WTC11 (cell line): ENCODE data around the gene TFB1M. TPM values are rescaled to one million over a fixed set of nuclear protein-coding genes. Genes with fewer than 3 reads are reported as not detected.

Experiments used
- ATAC-seq: fragments of 200-7000 bp; cut with Tn5 transposase; 2 replicates; pipeline ENCODE4 v1.10.0; 2021; ENCODE audit warnings: mild to moderate bottlenecking, moderate library complexity
- CTCF ChIA-PET: fragments of 300-600 bp; sonication (Branson Sonifier 250); formaldehyde crosslinking; loops from one replicate; lab custom pipeline; 2021; ENCODE audit warnings: antibody characterized with exemption; lab: Charles Lee
- POLR2A ChIA-PET: fragments of 350-600 bp; sonication (Branson Sonifier 250); formaldehyde crosslinking; loops from one replicate; lab custom pipeline; 2021; ENCODE audit warnings: antibody characterized with exemption; lab: Charles Lee
- DNase-seq: peaks from one replicate; pipeline ENCODE4 v3.0.0; 2021; ENCODE audit warnings: low spot score
- H3K27ac Mint-ChIP-seq: 2 replicates; pipeline ENCODE4 v1.8.0; 2021; ENCODE audit warnings: mixed read lengths
- H3K27me3 Mint-ChIP-seq: 2 replicates; pipeline ENCODE4 v1.8.0; 2021; ENCODE audit warnings: low read depth, mild to moderate bottlenecking, moderate library complexity, mixed read lengths
- H3K36me3 Mint-ChIP-seq: 2 replicates; pipeline ENCODE4 v1.8.0; 2021; ENCODE audit warnings: mixed read lengths
- H3K4me1 Mint-ChIP-seq: 2 replicates; pipeline ENCODE4 v1.8.0; 2022; ENCODE audit warnings: mixed read lengths
- H3K4me3 Mint-ChIP-seq: 2 replicates; pipeline ENCODE4 v1.8.0; 2021; ENCODE audit warnings: mild to moderate bottlenecking, moderate library complexity, mixed read lengths
- H3K9me3 Mint-ChIP-seq: 2 replicates; pipeline ENCODE4 v1.8.0; 2021; ENCODE audit warnings: mixed read lengths
- ATF3 ChIP-seq: sonication (generic); formaldehyde crosslinking; conservative IDR thresholded peaks from 2 replicates; pipeline ENCODE4 v1.8.1; 2022; ENCODE audit warnings: mild to moderate bottlenecking, missing genetic modification reagents
- ATF6 ChIP-seq: sonication (generic); formaldehyde crosslinking; IDR thresholded peaks from 2 replicates; pipeline ENCODE4 v1.8.1; 2023; ENCODE audit warnings: mild to moderate bottlenecking, missing genetic modification reagents
- CREB1 ChIP-seq: sonication (generic); formaldehyde crosslinking; IDR thresholded peaks from 2 replicates; pipeline ENCODE4 v1.8.0; 2023; ENCODE audit warnings: mild to moderate bottlenecking, missing genetic modification reagents
- CREM ChIP-seq: sonication (generic); formaldehyde crosslinking; IDR thresholded peaks from 2 replicates; pipeline ENCODE4 v1.8.1; 2022; ENCODE audit warnings: mild to moderate bottlenecking, missing genetic modification reagents, moderate library complexity
- GABPB1 ChIP-seq: sonication (generic); formaldehyde crosslinking; IDR thresholded peaks from 2 replicates; pipeline ENCODE4 v1.8.1; 2023; ENCODE audit warnings: mild to moderate bottlenecking, missing genetic modification reagents
- GTF2I ChIP-seq: fragments of 250-450 bp; sonication (Bioruptor Pico); conservative IDR thresholded peaks from 2 replicates; pipeline ENCODE4 v1.4.0; 2021; ENCODE audit warnings: mild to moderate bottlenecking
- HMGA2 ChIP-seq: fragments of 250-450 bp; sonication (Bioruptor Pico); IDR thresholded peaks from 2 replicates; pipeline ENCODE4 v1.4.0; 2021; ENCODE audit warnings: mild to moderate bottlenecking, moderate library complexity
- KAT7 ChIP-seq: sonication (generic); formaldehyde crosslinking; IDR thresholded peaks from 2 replicates; pipeline ENCODE4 v1.8.1; 2023; ENCODE audit warnings: missing genetic modification reagents, mild to moderate bottlenecking, borderline replicate concordance
- MAX ChIP-seq: sonication (generic); formaldehyde crosslinking; IDR thresholded peaks from 2 replicates; pipeline ENCODE4 v1.8.0; 2022; ENCODE audit warnings: mild to moderate bottlenecking, missing genetic modification reagents
- MLX ChIP-seq: sonication (generic); formaldehyde crosslinking; IDR thresholded peaks from 2 replicates; pipeline ENCODE4 v1.8.1; 2023; ENCODE audit warnings: mild to moderate bottlenecking, missing genetic modification reagents, moderate library complexity
- NFATC4 ChIP-seq: fragments of 250-450 bp; sonication (Bioruptor Pico); IDR thresholded peaks from 2 replicates; pipeline ENCODE4 v1.9.0; 2021; ENCODE audit warnings: mild to moderate bottlenecking
- NR1H2 ChIP-seq: sonication (generic); formaldehyde crosslinking; IDR thresholded peaks from 2 replicates; pipeline ENCODE4 v1.9.0; 2021; ENCODE audit warnings: mild to moderate bottlenecking, moderate library complexity, missing genetic modification reagents
- NR2C2 ChIP-seq: sonication (generic); formaldehyde crosslinking; IDR thresholded peaks from 2 replicates; pipeline ENCODE4 v1.8.0; 2022; ENCODE audit warnings: mild to moderate bottlenecking, missing genetic modification reagents
- PRRX2 ChIP-seq: fragments of 250-450 bp; sonication (Bioruptor Pico); IDR thresholded peaks from 2 replicates; pipeline ENCODE4 v1.8.0; 2021; ENCODE audit warnings: mild to moderate bottlenecking
- RELA ChIP-seq: sonication (generic); formaldehyde crosslinking; IDR thresholded peaks from 2 replicates; pipeline ENCODE4 v1.8.1; 2022; ENCODE audit warnings: missing genetic modification reagents, mild to moderate bottlenecking, borderline replicate concordance
- SMAD3 ChIP-seq: sonication (generic); formaldehyde crosslinking; IDR thresholded peaks from 2 replicates; pipeline ENCODE4 v1.8.0; 2022; ENCODE audit warnings: missing genetic modification reagents, mild to moderate bottlenecking, borderline replicate concordance
- TEAD4 ChIP-seq: sonication (generic); formaldehyde crosslinking; IDR thresholded peaks from 2 replicates; pipeline ENCODE4 v1.8.0; 2022; ENCODE audit warnings: mild to moderate bottlenecking, missing genetic modification reagents
- USF1 ChIP-seq: sonication (generic); formaldehyde crosslinking; IDR thresholded peaks from 2 replicates; pipeline ENCODE4 v1.8.0; 2022; ENCODE audit warnings: mild to moderate bottlenecking, missing genetic modification reagents
- ZNF396 ChIP-seq: fragments of 250-450 bp; sonication (Bioruptor Pico); IDR thresholded peaks from 2 replicates; pipeline ENCODE4 v1.8.0; 2021; ENCODE audit warnings: mild to moderate bottlenecking, moderate library complexity, borderline replicate concordance
- ZNF671 ChIP-seq: fragments of 250-450 bp; sonication (Bioruptor Pico); IDR thresholded peaks from 2 replicates; pipeline ENCODE4 v1.8.0; 2021; ENCODE audit warnings: mild to moderate bottlenecking
- total RNA-seq: library from RNA; stranded (reverse); gene quantifications from 3 replicates; pipeline ENCODE4 v1.2.3, GENCODE V29; 2021
- TF ChIP-seq, protein P1 (sequence below): sonication (generic); formaldehyde crosslinking; IDR thresholded peaks from 2 replicates; pipeline ENCODE4 v1.8.0; 2022; ENCODE audit warnings: mild to moderate bottlenecking, missing genetic modification reagents
- TF ChIP-seq, protein P2 (sequence below): sonication (generic); formaldehyde crosslinking; conservative IDR thresholded peaks from 2 replicates; pipeline ENCODE4 v1.8.1; 2023; ENCODE audit warnings: mild to moderate bottlenecking, low read depth, missing genetic modification reagents, moderate library complexity
- TF ChIP-seq, protein P3 (sequence below): sonication (generic); formaldehyde crosslinking; IDR thresholded peaks from 2 replicates; pipeline ENCODE4 v1.8.1; 2023; ENCODE audit warnings: mild to moderate bottlenecking, missing genetic modification reagents, moderate library complexity
- TF ChIP-seq, protein P4 (sequence below): fragments of 250-450 bp; sonication (Bioruptor Pico); IDR thresholded peaks from 2 replicates; pipeline ENCODE4 v1.9.0; 2021; ENCODE audit warnings: mild to moderate bottlenecking

TFB1M gene
- total RNA-seq, 1 experiment from 2014 or later: 41.8 TPM

- peaks cover 57% of the 10 kb centered on the region for H3K36me3 Mint-ChIP-seq
- ATAC-seq: no peak
These were observed 7.3 kb downstream of the TFB1M start for GRCh38 chr6:155306958-155307357.

GRCh38 chr6:155303361-155303870, 10.9 kb downstream of the TFB1M start:
- POLR2A ChIA-PET: no interaction called here
- DNase-seq: no peak
- peaks cover 55% of the 10 kb centered on the region for H3K36me3 Mint-ChIP-seq
- no peak overlapping the region for H3K4me3 Mint-ChIP-seq
- H3K4me1 Mint-ChIP-seq: peaks cover 19% of the 10 kb centered on the region
- no peaks in the 10 kb centered on the region for H3K27me3 Mint-ChIP-seq
- H3K27ac Mint-ChIP-seq: no peak overlapping the region; the same call in 1 of the 2 replicates
- CTCF ChIA-PET: no interaction called here
- H3K9me3 Mint-ChIP-seq: no peaks in the 10 kb centered on the region
- no peak for ATAC-seq
- TF ChIP-seq NFATC4: no peak
- no peak for TF ChIP-seq TEAD4
- no peak for TF ChIP-seq CREM (CRISPR knock-in tag)
- TF ChIP-seq MLX (CRISPR knock-in tag): no peak
- TF ChIP-seq ZNF671: no peak
- TF ChIP-seq GABPB1: no peak
- no peak for TF ChIP-seq NR2C2 (CRISPR knock-in tag)
- TF ChIP-seq PRRX2: no peak
- TF ChIP-seq USF1: no peak
- TF ChIP-seq, protein P1, sequence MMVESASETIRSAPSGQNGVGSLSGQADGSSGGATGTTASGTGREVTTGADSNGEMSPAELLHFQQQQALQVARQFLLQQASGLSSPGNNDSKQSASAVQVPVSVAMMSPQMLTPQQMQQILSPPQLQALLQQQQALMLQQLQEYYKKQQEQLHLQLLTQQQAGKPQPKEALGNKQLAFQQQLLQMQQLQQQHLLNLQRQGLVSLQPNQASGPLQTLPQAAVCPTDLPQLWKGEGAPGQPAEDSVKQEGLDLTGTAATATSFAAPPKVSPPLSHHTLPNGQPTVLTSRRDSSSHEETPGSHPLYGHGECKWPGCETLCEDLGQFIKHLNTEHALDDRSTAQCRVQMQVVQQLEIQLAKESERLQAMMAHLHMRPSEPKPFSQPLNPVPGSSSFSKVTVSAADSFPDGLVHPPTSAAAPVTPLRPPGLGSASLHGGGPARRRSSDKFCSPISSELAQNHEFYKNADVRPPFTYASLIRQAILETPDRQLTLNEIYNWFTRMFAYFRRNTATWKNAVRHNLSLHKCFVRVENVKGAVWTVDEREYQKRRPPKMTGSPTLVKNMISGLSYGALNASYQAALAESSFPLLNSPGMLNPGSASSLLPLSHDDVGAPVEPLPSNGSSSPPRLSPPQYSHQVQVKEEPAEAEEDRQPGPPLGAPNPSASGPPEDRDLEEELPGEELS (CRISPR knock-in tag): no peak
- TF ChIP-seq NR1H2: no peak
- TF ChIP-seq, protein P2, sequence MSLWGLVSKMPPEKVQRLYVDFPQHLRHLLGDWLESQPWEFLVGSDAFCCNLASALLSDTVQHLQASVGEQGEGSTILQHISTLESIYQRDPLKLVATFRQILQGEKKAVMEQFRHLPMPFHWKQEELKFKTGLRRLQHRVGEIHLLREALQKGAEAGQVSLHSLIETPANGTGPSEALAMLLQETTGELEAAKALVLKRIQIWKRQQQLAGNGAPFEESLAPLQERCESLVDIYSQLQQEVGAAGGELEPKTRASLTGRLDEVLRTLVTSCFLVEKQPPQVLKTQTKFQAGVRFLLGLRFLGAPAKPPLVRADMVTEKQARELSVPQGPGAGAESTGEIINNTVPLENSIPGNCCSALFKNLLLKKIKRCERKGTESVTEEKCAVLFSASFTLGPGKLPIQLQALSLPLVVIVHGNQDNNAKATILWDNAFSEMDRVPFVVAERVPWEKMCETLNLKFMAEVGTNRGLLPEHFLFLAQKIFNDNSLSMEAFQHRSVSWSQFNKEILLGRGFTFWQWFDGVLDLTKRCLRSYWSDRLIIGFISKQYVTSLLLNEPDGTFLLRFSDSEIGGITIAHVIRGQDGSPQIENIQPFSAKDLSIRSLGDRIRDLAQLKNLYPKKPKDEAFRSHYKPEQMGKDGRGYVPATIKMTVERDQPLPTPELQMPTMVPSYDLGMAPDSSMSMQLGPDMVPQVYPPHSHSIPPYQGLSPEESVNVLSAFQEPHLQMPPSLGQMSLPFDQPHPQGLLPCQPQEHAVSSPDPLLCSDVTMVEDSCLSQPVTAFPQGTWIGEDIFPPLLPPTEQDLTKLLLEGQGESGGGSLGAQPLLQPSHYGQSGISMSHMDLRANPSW (CRISPR knock-in tag): no peak
- no peak for TF ChIP-seq ZNF396 (CRISPR knock-in tag)
- TF ChIP-seq, protein P3, sequence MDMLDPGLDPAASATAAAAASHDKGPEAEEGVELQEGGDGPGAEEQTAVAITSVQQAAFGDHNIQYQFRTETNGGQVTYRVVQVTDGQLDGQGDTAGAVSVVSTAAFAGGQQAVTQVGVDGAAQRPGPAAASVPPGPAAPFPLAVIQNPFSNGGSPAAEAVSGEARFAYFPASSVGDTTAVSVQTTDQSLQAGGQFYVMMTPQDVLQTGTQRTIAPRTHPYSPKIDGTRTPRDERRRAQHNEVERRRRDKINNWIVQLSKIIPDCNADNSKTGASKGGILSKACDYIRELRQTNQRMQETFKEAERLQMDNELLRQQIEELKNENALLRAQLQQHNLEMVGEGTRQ (CRISPR knock-in tag): no peak
- no peak for TF ChIP-seq ATF3 (CRISPR knock-in tag)
- TF ChIP-seq ATF6 (CRISPR knock-in tag): no peak

More at GRCh38 chr6:155306958-155307357, 7.3 kb downstream of the TFB1M start:
- no peak for DNase-seq
- no peaks in the 10 kb centered on the region for H3K27me3 Mint-ChIP-seq
- TF ChIP-seq HMGA2 (CRISPR knock-in tag): no peak
- no peak for TF ChIP-seq MAX (CRISPR knock-in tag)
- TF ChIP-seq, protein P4, sequence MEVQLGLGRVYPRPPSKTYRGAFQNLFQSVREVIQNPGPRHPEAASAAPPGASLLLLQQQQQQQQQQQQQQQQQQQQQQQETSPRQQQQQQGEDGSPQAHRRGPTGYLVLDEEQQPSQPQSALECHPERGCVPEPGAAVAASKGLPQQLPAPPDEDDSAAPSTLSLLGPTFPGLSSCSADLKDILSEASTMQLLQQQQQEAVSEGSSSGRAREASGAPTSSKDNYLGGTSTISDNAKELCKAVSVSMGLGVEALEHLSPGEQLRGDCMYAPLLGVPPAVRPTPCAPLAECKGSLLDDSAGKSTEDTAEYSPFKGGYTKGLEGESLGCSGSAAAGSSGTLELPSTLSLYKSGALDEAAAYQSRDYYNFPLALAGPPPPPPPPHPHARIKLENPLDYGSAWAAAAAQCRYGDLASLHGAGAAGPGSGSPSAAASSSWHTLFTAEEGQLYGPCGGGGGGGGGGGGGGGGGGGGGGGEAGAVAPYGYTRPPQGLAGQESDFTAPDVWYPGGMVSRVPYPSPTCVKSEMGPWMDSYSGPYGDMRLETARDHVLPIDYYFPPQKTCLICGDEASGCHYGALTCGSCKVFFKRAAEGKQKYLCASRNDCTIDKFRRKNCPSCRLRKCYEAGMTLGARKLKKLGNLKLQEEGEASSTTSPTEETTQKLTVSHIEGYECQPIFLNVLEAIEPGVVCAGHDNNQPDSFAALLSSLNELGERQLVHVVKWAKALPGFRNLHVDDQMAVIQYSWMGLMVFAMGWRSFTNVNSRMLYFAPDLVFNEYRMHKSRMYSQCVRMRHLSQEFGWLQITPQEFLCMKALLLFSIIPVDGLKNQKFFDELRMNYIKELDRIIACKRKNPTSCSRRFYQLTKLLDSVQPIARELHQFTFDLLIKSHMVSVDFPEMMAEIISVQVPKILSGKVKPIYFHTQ (CRISPR knock-in tag): no peak
- no peak for TF ChIP-seq RELA
- TF ChIP-seq GTF2I: no peak
- TF ChIP-seq SMAD3 (CRISPR knock-in tag): no peak
- TF ChIP-seq PRRX2: no peak
- no peak for TF ChIP-seq CREB1 (CRISPR knock-in tag)
- no peak for TF ChIP-seq KAT7 (CRISPR knock-in tag)
- POLR2A ChIA-PET: no interaction called here
- CTCF ChIA-PET: interaction anchor here (0.7 kb wide), 1 partner anchor 19 kb away, joined by 3 read pairs; no protein-coding TSS in a partner anchor
- H3K9me3 Mint-ChIP-seq: no peaks in the 10 kb centered on the region
- no peak overlapping the region for H3K4me3 Mint-ChIP-seq
- H3K27ac Mint-ChIP-seq: peak overlapping the region; percentile 66; the same call in 1 of the 2 replicates
- H3K4me1 Mint-ChIP-seq: peaks cover 9% of the 10 kb centered on the region
